Keratinocyte (primary cell): ENCODE measurements around the gene CENPT. TPM values are rescaled to one million over a fixed set of nuclear protein-coding genes. Genes with fewer than 3 reads are reported as not detected.

ENCODE experiments used
- DNase-seq: peaks from one replicate; pipeline ENCODE4 v3.0.0-alpha.2; 2011; ENCODE audit warnings: low read depth, missing footprints, low spot score
- FAIRE-seq: peaks from 2 replicates; lab custom pipeline; 2011; peaks lifted over from hg19 to GRCh38; lab: Jason Lieb, UNC
- H2AFZ ChIP-seq: 2 replicates; pipeline ENCODE4 v1.6.0; 2012; ENCODE audit warnings: low read length, control low read depth, inconsistent platforms; ENCODE audit not compliant: control insufficient read depth
- H3K27ac ChIP-seq: 2 replicates; pipeline ENCODE4 v1.5.1; 2011; ENCODE audit warnings: low read length; ENCODE audit not compliant: control insufficient read depth, insufficient read depth
- H3K27me3 ChIP-seq: 3 replicates; pipeline ENCODE4 v1.6.0; 2011; ENCODE audit warnings: low read length; ENCODE audit not compliant: control insufficient read depth, insufficient read depth; ENCODE audit errors: extremely low read depth
- H3K36me3 ChIP-seq, 2 experiments: 2 replicates in 1 of 2; 3 replicates in 1 of 2; pipeline ENCODE4 v1.5.1; 2011; ENCODE audit warnings: low read length in 2 of 2, mild to moderate bottlenecking in 1 of 2; ENCODE audit not compliant: control insufficient read depth in 2 of 2, insufficient read depth in 2 of 2; ENCODE audit errors: extremely low read depth in 1 of 2
- H3K4me1 ChIP-seq: 3 replicates; pipeline ENCODE4 v1.5.1; 2011; ENCODE audit warnings: low read length; ENCODE audit not compliant: control insufficient read depth, insufficient read depth; ENCODE audit errors: extremely low read depth
- H3K4me2 ChIP-seq: 3 replicates; pipeline ENCODE4 v1.6.0; 2011; ENCODE audit warnings: low read depth, low read length; ENCODE audit not compliant: control insufficient read depth, insufficient read depth; ENCODE audit errors: extremely low read depth
- H3K4me3 ChIP-seq, 3 experiments: fragments of 200-600 bp in 1 of 3; sonication (generic) in 1 of 3; 2 replicates in 2 of 3; 3 replicates in 1 of 3; pipeline ENCODE4 v1.5.1; 2011 to 2016; ENCODE audit warnings: low read length in 3 of 3, mild to moderate bottlenecking in 3 of 3, control low read depth in 2 of 3, inconsistent platforms in 1 of 3, low read depth in 1 of 3, mixed read lengths in 1 of 3, mixed run types in 1 of 3, moderate library complexity in 1 of 3; ENCODE audit not compliant: control insufficient read depth in 2 of 3, insufficient read depth in 2 of 3; ENCODE audit errors: extremely low read depth in 1 of 3
- H3K79me2 ChIP-seq: 2 replicates; pipeline ENCODE4 v1.6.0; 2012; ENCODE audit warnings: low read length; ENCODE audit not compliant: control insufficient read depth, insufficient read depth
- H3K9ac ChIP-seq: 3 replicates; pipeline ENCODE4 v1.6.0; 2011; ENCODE audit warnings: low read length; ENCODE audit not compliant: control insufficient read depth, insufficient read depth; ENCODE audit errors: extremely low read depth
- H3K9me1 ChIP-seq: 3 replicates; pipeline ENCODE4 v1.6.0; 2011; ENCODE audit warnings: low read length; ENCODE audit not compliant: control insufficient read depth, insufficient read depth; ENCODE audit errors: extremely low read depth
- H3K9me3 ChIP-seq: 2 replicates; pipeline ENCODE4 v1.5.1; 2012; ENCODE audit warnings: low read depth, low read length; ENCODE audit not compliant: control insufficient read depth
- H4K20me1 ChIP-seq: 3 replicates; pipeline ENCODE4 v1.6.0; 2011; ENCODE audit warnings: low read length; ENCODE audit not compliant: control insufficient read depth, insufficient read depth; ENCODE audit errors: extremely low read depth
- CTCF ChIP-seq, 3 experiments: IDR thresholded peaks in 1 of 3; conservative IDR thresholded peaks in 1 of 3; optimal IDR thresholded peaks in 1 of 3; 2 replicates in 2 of 3; 3 replicates in 1 of 3; pipeline versions ENCODE3 to v1.5.1; 2011; ENCODE audit warnings: low read length in 3 of 3, mild to moderate bottlenecking in 3 of 3, moderate library complexity in 2 of 3, control low read depth in 1 of 3, inconsistent platforms in 1 of 3; ENCODE audit not compliant: insufficient read depth in 2 of 3; ENCODE audit errors: extremely low read depth in 1 of 3
- EZH2 ChIP-seq: IDR thresholded peaks from one replicate; pipeline ENCODE4 v1.6.1; 2012; ENCODE audit warnings: inconsistent platforms, mild to moderate bottlenecking, low read length, moderate library complexity
- dilution Hi-C: fragments of 300-500 bp; cut with MboI; formaldehyde crosslinking; loops from one replicate; pipeline ENCODE4 v1.7.0; 2020; ENCODE audit warnings: low sequenced_read_pairs; ENCODE audit not compliant: extremely low pct_ligation_motif_present
- polyA plus RNA-seq, 5 experiments: library from polyadenylated mRNA; depleted of rRNA in 3 of 5; stranded (reverse) in 3 of 5; stranded (forward) in 1 of 5; unstranded in 1 of 5; fragments of >200 nt; gene quantifications; 1 replicate in 1 of 5; 2 replicates in 3 of 5; 3 replicates in 1 of 5; pipeline versions ENCODE4 v1.2.1 to v1.2.3, GENCODE V29; 2011 to 2012; ENCODE audit warnings: missing spikeins in 2 of 5, low read depth in 1 of 5, low replicate concordance in 1 of 5

The CENPT gene
- polyA plus RNA-seq, 1 donor (not counting 4 experiments of a cell fraction or from before 2014, with no cell fraction given) = 30.1 TPM

- dilution Hi-C loops = no loop called here
- DNase-seq = no peak
Measured at GRCh38 chr16:67796099-67796718, 51.3 kb downstream of the CENPT start.

GRCh38 chr16:67790071-67790470 lies 57.4 kb downstream of the CENPT start:
- H3K4me1 ChIP-seq = no peaks in the 10 kb centered on the region
- H3K4me3 ChIP-seq = no peak overlapping the region
- H3K4me2 ChIP-seq = no peak overlapping the region
- H3K79me2 ChIP-seq = peaks cover 10% of the 10 kb centered on the region
- H3K9me3 ChIP-seq = no peaks in the 10 kb centered on the region
- no peak overlapping the region for H2AFZ ChIP-seq
- FAIRE-seq (no peak), DNase-seq (no peak)
- H4K20me1 ChIP-seq = no peaks in the 10 kb centered on the region
- no peak for TF ChIP-seq CTCF (optimal IDR thresholded peaks at IDR 0.05 in 1 of 3, IDR thresholded peaks at IDR 0.05 in 1 of 3, conservative IDR thresholded peaks at IDR 0.05 in 1 of 3; ENCODE audit: extremely low read depth in 1 of 3, insufficient read depth in 2 of 3, low read length in 3 of 3)
- no peak for TF ChIP-seq EZH2
- no peaks in the 10 kb centered on the region for H3K27me3 ChIP-seq
- no peak overlapping the region for H3K27ac ChIP-seq
- H3K9ac ChIP-seq = no peak overlapping the region
- no peaks in the 10 kb centered on the region for H3K36me3 ChIP-seq
- no peaks in the 10 kb centered on the region for H3K9me1 ChIP-seq
- dilution Hi-C loops = no loop called here

More at GRCh38 chr16:67796099-67796718, 51.3 kb downstream of the CENPT start:
- Histone ChIP-seq H3K27me3 (no peaks in the 10 kb centered on the region), H4K20me1 (no peaks in the 10 kb centered on the region), H3K36me3 (peaks cover 8% of the 10 kb centered on the region in 2 experiments), H3K9ac (no peak overlapping the region), H2AFZ (no peak overlapping the region), H3K9me3 (no peaks in the 10 kb centered on the region), H3K4me1 (no peaks in the 10 kb centered on the region), H3K79me2 (peaks cover 27% of the 10 kb centered on the region), H3K4me3 (no peak overlapping the region), H3K27ac (no peak overlapping the region), H3K4me2 (no peak overlapping the region), H3K9me1 (no peaks in the 10 kb centered on the region)
- no peak for FAIRE-seq
- no peak for TF ChIP-seq CTCF (optimal IDR thresholded peaks at IDR 0.05 in 1 of 3, IDR thresholded peaks at IDR 0.05 in 1 of 3, conservative IDR thresholded peaks at IDR 0.05 in 1 of 3; ENCODE audit: extremely low read depth in 1 of 3, insufficient read depth in 2 of 3, low read length in 3 of 3)
